Naive B cell (primary cell): Measurements from ENCODE around the gene TLL2. TPM values are rescaled to one million over a fixed set of nuclear protein-coding genes. Genes with fewer than 3 reads are reported as not detected.
A peak's percentile ranks its signal among the peaks of the same experiment; 100 is the strongest.

Experiments
- ATAC-seq, 2 donors: fragments of 150-1000 bp; cut with Tn5 transposase; 2 replicates each; pipeline ENCODE4 v1.10.0; 2021; ENCODE audit warnings: low read depth in 2 of 2, mild to moderate bottlenecking in 2 of 2, moderate library complexity in 2 of 2
- DNase-seq: peaks from one replicate; pipeline ENCODE4 v3.0.0; 2022
- H3K27ac Mint-ChIP-seq, 6 donors: one replicate each; pipeline ENCODE4 v1.8.0; 2020 to 2022; ENCODE audit warnings: mild to moderate bottlenecking in 6 of 6, mixed read lengths in 6 of 6, moderate library complexity in 5 of 6, inconsistent platforms in 2 of 6
- H3K27me3 Mint-ChIP-seq, 3 donors: one replicate each; pipeline ENCODE4 v1.8.0; 2021 to 2022; ENCODE audit warnings: mixed read lengths in 3 of 3, mild to moderate bottlenecking in 1 of 3
- H3K36me3 Mint-ChIP-seq, 2 donors: one replicate each; pipeline ENCODE4 v1.8.0; 2020 to 2022; ENCODE audit warnings: mixed read lengths in 2 of 2, inconsistent platforms in 1 of 2, mild to moderate bottlenecking in 1 of 2
- H3K4me1 Mint-ChIP-seq, 3 donors: one replicate each; pipeline ENCODE4 v1.8.0; 2020 to 2022; ENCODE audit warnings: mixed read lengths in 3 of 3, inconsistent platforms in 1 of 3, mild to moderate bottlenecking in 1 of 3, moderate library complexity in 1 of 3
- H3K4me3 Mint-ChIP-seq, 8 donors: one replicate each; pipeline ENCODE4 v1.8.0; 2020 to 2022; ENCODE audit warnings: mild to moderate bottlenecking in 8 of 8, mixed read lengths in 8 of 8, moderate library complexity in 8 of 8, inconsistent platforms in 2 of 8
- H3K9me3 Mint-ChIP-seq, 7 donors: one replicate each; pipeline ENCODE4 v1.8.0; 2020 to 2022; ENCODE audit warnings: mixed read lengths in 7 of 7, mild to moderate bottlenecking in 5 of 7, inconsistent platforms in 2 of 7, moderate library complexity in 1 of 7
- polyA plus RNA-seq, 6 donors: library from polyadenylated mRNA; unstranded; fragments of 300-500 nt; fragmentation: Illumina TruSeq; gene quantifications; one replicate each; pipeline ENCODE4 v1.2.3, GENCODE V29; 2021; ENCODE audit warnings: low read depth in 6 of 6

TLL2 gene
- polyA plus RNA-seq, 6 donors from 2014 or later: 0.03 to 0.77 (median 0.32) TPM; not detected in 2

- H3K4me1 Mint-ChIP-seq: peaks cover 0 to 4% (median 0%) of the 10 kb centered on the region in 3 donors
- H3K27ac Mint-ChIP-seq: peak overlapping the region in 1 of 6 donors; percentile 27
- no peaks in the 10 kb centered on the region for H3K36me3 Mint-ChIP-seq
- H3K9me3 Mint-ChIP-seq: no peaks in the 10 kb centered on the region
- no peak for DNase-seq
- ATAC-seq: no peak
- H3K27me3 Mint-ChIP-seq: peaks cover 0 to 46% (median 39%) of the 10 kb centered on the region in 3 donors
- no peak overlapping the region for H3K4me3 Mint-ChIP-seq
Measured at GRCh38 chr10:96500050-96500449, 13.7 kb downstream of the TLL2 start.

- DNase-seq (no peak), ATAC-seq (no peak)
- Mint-ChIP-seq H3K4me3 (no peak overlapping the region), H3K27me3 (peaks cover 0 to 60% (median 54%) of the 10 kb centered on the region in 3 donors), H3K9me3 (no peaks in the 10 kb centered on the region), H3K27ac (no peak overlapping the region), H3K36me3 (no peaks in the 10 kb centered on the region), H3K4me1 (peaks cover 0 to 4% (median 0%) of the 10 kb centered on the region in 3 donors)
Measured at GRCh38 chr10:96497391-96497790, 16.3 kb downstream of the TLL2 start.

- DNase-seq (no peak), ATAC-seq (no peak)
- H3K4me1 Mint-ChIP-seq: peaks cover 0 to 4% (median 0%) of the 10 kb centered on the region in 3 donors
- no peaks in the 10 kb centered on the region for H3K36me3 Mint-ChIP-seq
- peak overlapping the region in 1 of 8 donors; percentile 42 for H3K4me3 Mint-ChIP-seq
- H3K27me3 Mint-ChIP-seq: peaks cover 0 to 50% (median 44%) of the 10 kb centered on the region in 3 donors
- peak overlapping the region in 1 of 6 donors; percentile 7 for H3K27ac Mint-ChIP-seq
- H3K9me3 Mint-ChIP-seq: no peaks in the 10 kb centered on the region
Measured at GRCh38 chr10:96496281-96496925, 17.3 kb downstream of the TLL2 start.

DNA sequence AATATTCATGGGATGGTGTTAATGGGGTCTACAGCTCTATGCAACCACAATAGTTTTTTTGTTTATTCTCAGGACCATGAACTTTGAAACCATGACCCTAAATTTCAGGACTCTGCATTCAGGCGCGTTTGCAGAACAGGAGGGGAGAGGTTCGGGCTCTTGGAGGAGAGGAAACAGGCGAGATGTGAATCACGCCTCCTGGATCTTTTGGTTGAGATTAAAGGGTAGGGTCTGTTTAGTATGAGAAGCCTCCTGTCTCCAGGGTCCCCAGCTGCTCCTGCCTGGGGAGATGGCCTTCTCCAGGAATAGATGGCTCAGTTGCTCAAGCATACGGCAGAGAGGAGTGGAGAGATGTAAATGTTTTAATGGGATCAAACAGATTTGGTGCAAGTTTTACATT is 18.2 kb downstream of the TLL2 start:
- ATAC-seq (no peak), DNase-seq (no peak)
- Mint-ChIP-seq H3K4me1 (peaks cover 0 to 4% (median 0%) of the 10 kb centered on the region in 3 donors), H3K9me3 (no peaks in the 10 kb centered on the region), H3K36me3 (no peaks in the 10 kb centered on the region), H3K27ac (no peak overlapping the region), H3K27me3 (peaks cover 0 to 54% (median 43%) of the 10 kb centered on the region in 3 donors), H3K4me3 (no peak overlapping the region)

- H3K36me3 Mint-ChIP-seq: no peaks in the 10 kb centered on the region
- DNase-seq: no peak
- peaks cover 0 to 54% (median 43%) of the 10 kb centered on the region in 3 donors for H3K27me3 Mint-ChIP-seq
- no peak overlapping the region for H3K27ac Mint-ChIP-seq
- peaks cover 0 to 4% (median 0%) of the 10 kb centered on the region in 3 donors for H3K4me1 Mint-ChIP-seq
- H3K4me3 Mint-ChIP-seq: no peak overlapping the region
- no peaks in the 10 kb centered on the region for H3K9me3 Mint-ChIP-seq
- no peak for ATAC-seq
Measured at GRCh38 chr10:96494694-96495093, 19.0 kb downstream of the TLL2 start.

DNA sequence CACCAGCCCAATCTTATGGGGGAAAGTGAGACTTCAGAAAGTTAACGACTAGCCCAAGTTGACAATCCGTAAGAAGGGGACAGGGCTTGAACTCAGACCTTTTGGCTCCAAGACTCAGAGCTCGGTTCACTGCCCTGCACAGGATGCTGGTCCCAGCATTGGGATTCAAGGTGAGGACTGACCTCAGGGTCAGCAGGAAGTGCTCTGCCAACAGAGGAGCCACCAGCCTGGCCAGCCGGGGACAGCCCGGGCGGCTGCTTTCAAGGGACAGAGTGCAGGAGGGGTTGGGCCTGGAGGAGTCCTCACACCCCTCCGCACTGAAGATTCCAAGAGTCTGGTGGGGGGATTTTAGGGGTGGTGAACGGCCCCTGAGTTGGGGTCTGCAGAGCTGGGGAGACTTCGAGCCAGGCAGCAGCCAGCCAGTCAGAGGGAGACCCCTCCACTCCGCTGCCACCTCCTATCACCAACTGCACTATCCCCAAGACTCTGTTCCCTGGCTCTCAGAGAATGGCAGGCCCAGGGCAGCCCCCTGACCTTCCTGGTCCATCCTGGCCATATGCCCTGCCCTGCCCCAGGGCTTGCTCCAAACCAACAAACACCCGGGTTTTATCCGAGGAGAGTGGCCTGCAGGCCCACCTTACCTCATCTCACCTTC is 19.7 kb downstream of the TLL2 start:
- ATAC-seq (no peak), DNase-seq (no peak)
- Mint-ChIP-seq H3K4me3 (no peak overlapping the region), H3K27me3 (peaks cover 0 to 53% (median 43%) of the 10 kb centered on the region in 3 donors), H3K27ac (peak overlapping the region in 2 of 6 donors; percentile 13 to 80), H3K9me3 (no peaks in the 10 kb centered on the region), H3K4me1 (peaks cover 0 to 4% (median 0%) of the 10 kb centered on the region in 3 donors), H3K36me3 (no peaks in the 10 kb centered on the region)

GRCh38 chr10:96493254-96493653 is 20.5 kb downstream of the TLL2 start:
- Mint-ChIP-seq H3K27ac (no peak overlapping the region), H3K27me3 (peaks cover 0 to 50% (median 36%) of the 10 kb centered on the region in 3 donors), H3K36me3 (no peaks in the 10 kb centered on the region), H3K4me1 (peaks cover 0 to 4% (median 0%) of the 10 kb centered on the region in 3 donors), H3K9me3 (no peaks in the 10 kb centered on the region), H3K4me3 (no peak overlapping the region)
- DNase-seq: no peak
- no peak for ATAC-seq

- ATAC-seq (no peak), DNase-seq (no peak)
- Mint-ChIP-seq H3K36me3 (no peaks in the 10 kb centered on the region), H3K4me3 (no peak overlapping the region), H3K27ac (no peak overlapping the region), H3K4me1 (no peaks in the 10 kb centered on the region), H3K27me3 (peaks cover 6 to 54% (median 40%) of the 10 kb centered on the region in 3 donors), H3K9me3 (no peaks in the 10 kb centered on the region)
Measured at GRCh38 chr10:96491303-96491702, 22.4 kb downstream of the TLL2 start.

GRCh38 chr10:96488161-96488935 is 25.4 kb downstream of the TLL2 start:
- Mint-ChIP-seq H3K4me3 (no peak overlapping the region), H3K27ac (no peak overlapping the region), H3K27me3 (peaks cover 21 to 52% (median 37%) of the 10 kb centered on the region in 3 donors), H3K9me3 (no peaks in the 10 kb centered on the region), H3K4me1 (no peaks in the 10 kb centered on the region), H3K36me3 (no peaks in the 10 kb centered on the region)
- DNase-seq (no peak), ATAC-seq (no peak)

DNA sequence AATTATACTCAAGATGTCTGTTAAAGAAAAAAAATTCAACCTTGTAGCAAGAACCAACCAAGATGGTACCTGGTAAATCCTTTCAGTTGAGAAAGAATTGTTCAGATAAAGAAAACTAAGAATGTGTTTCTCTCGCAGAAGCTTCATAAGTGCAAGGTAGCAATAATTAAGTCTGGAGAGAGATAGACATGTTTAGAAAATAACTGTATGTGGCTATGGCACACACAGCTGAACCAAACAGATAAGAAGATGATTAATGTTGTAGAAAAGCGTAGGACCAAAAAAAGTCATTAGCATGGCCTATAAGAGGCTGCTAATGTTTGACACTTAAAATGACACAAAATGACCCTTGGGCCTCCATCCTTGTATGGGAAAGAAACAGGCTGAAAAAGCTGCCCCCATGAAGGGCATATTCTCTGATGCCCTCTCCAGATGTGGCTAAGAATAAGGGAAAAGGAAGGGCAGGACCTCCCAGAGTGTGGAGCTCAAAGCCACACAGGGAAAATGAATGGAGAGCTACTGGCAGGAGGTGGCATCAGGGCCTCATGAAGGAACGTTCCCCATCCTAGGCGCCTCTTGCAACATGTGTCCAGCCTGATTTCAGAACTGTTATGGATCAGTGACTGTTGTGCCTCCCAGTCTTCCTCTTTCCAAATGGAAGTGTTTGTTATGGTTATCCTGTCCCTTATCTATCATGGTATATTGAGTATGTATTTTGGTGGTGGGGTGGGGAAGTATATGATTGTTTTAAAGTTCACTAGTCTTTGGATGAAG is 30.7 kb downstream of the TLL2 start:
- DNase-seq (no peak), ATAC-seq (no peak)
- Mint-ChIP-seq H3K27me3 (peaks cover 30 to 68% (median 60%) of the 10 kb centered on the region in 3 donors), H3K36me3 (no peaks in the 10 kb centered on the region), H3K4me1 (no peaks in the 10 kb centered on the region), H3K27ac (no peak overlapping the region), H3K4me3 (no peak overlapping the region), H3K9me3 (no peaks in the 10 kb centered on the region)

DNA sequence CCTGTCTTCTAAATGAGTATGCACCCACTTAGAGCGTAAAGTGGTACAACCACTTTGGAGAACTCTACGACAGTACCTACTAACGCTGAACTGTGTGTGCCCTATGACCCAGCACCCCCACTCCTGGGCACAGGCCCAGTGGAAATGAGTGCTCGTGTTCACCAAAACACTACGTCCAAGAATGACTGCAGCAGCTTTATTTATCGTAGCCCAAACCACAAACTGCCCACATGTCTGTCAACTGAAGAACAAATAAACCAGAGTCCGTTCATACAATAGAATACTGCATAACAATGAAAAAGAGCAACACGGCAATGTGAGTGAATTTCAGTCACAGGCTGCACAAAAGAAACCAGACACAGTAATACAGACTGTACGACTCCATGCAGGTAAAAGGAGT is 35.4 kb downstream of the TLL2 start:
- Mint-ChIP-seq H3K27ac (no peak overlapping the region), H3K36me3 (no peaks in the 10 kb centered on the region), H3K4me3 (no peak overlapping the region), H3K27me3 (peaks cover 33 to 68% (median 60%) of the 10 kb centered on the region in 3 donors), H3K9me3 (peaks cover 0 to 2% (median 0%) of the 10 kb centered on the region in 7 donors), H3K4me1 (no peaks in the 10 kb centered on the region)
- DNase-seq (no peak), ATAC-seq (no peak)

DNA sequence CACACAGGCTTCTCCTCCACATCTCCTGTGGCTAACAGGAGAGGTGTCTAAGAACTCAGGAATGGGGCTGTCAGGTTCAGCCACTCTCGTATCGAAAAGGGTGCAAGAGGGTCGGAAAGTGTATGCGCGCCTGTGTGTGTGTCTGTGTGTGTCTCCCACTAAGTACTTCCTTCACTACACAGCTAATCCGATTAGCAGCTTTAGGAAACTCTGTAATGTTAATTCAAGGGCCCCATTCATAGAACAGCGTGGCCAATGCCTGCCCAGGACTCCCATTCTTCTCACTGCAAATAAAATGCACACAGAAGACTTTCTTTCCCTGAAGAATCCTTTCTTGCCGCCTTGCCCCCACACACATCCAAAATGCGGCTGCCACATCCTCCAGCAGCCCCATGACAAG is 39.9 kb downstream of the TLL2 start:
- no peak for ATAC-seq
- Mint-ChIP-seq H3K9me3 (peaks cover 0 to 2% (median 0%) of the 10 kb centered on the region in 7 donors), H3K4me3 (no peak overlapping the region), H3K27ac (no peak overlapping the region), H3K4me1 (no peaks in the 10 kb centered on the region), H3K36me3 (no peaks in the 10 kb centered on the region), H3K27me3 (peaks cover 43 to 60% (median 59%) of the 10 kb centered on the region in 3 donors)
- no peak for DNase-seq
